SK-N-SH (cell line): Measurements from ENCODE around the gene GALNT18. TPM values are rescaled to one million over a fixed set of nuclear protein-coding genes. Genes with fewer than 3 reads are reported as not detected.

Source experiments
- CTCF ChIA-PET: fragments of 300-600, 350-600 bp; formaldehyde crosslinking; extraction: SDS; loops from one replicate; lab custom pipeline; 2021; lab: Yijun Ruan, JAX
- POLR2A ChIA-PET: fragments of 350-600 bp; sonication (Branson Sonifier 250); formaldehyde crosslinking; extraction: SDS; loops from one replicate; lab custom pipeline; 2020; ENCODE audit warnings: antibody characterized with exemption, inconsistent platforms; lab: Yijun Ruan, JAX
- DNase-seq: peaks from one replicate; pipeline ENCODE4 v3.0.0; 2012
- H2AFZ ChIP-seq: fragments of 200-600 bp; sonication (generic); 2 replicates; pipeline ENCODE4 v1.8.1; 2016; ENCODE audit warnings: antibody characterized with exemption, mild to moderate bottlenecking, low read depth
- H3F3A ChIP-seq: fragments of 200-600 bp; sonication (generic); replicated peaks from 2 replicates; pipeline ENCODE3; 2016; ENCODE audit warnings: antibody characterized with exemption, mild to moderate bottlenecking; ENCODE audit not compliant: insufficient read depth
- H3K27ac ChIP-seq, 2 experiments: fragments of 200-500 bp in 1 of 2; fragments of 200-600 bp in 1 of 2; sonication (Bioruptor generic) in 1 of 2; sonication (generic), shearing (Covaris generic) in 1 of 2; 2 replicates each; pipeline versions ENCODE4 v1.5.1 to v1.6.1; 2014 to 2016; ENCODE audit warnings: low read depth in 2 of 2, inconsistent platforms in 1 of 2, low read length in 1 of 2, mild to moderate bottlenecking in 1 of 2, mixed read lengths in 1 of 2
- H3K27me3 ChIP-seq: fragments of 200-600 bp; sonication (generic), shearing (Covaris generic); 2 replicates; pipeline ENCODE4 v1.6.1; 2016; ENCODE audit warnings: mixed run types; ENCODE audit not compliant: insufficient read depth
- H3K36me3 ChIP-seq, 2 experiments: fragments of 200-500 bp in 1 of 2; fragments of 200-600 bp in 1 of 2; sonication (Bioruptor generic) in 1 of 2; sonication (generic) in 1 of 2; replicated peaks in 1 of 2; 2 replicates each; pipeline versions ENCODE3 to v1.5.1; 2014 to 2016; ENCODE audit warnings: low read length in 1 of 2, mild to moderate bottlenecking in 1 of 2; ENCODE audit not compliant: insufficient read depth in 2 of 2, control insufficient read depth in 1 of 2
- H3K4me1 ChIP-seq, 2 experiments: fragments of 200-500 bp in 1 of 2; fragments of 200-600 bp in 1 of 2; sonication (Bioruptor generic) in 1 of 2; sonication (generic), shearing (Covaris generic) in 1 of 2; 2 replicates each; pipeline versions ENCODE4 v1.5.1 to v1.6.1; 2014 to 2016; ENCODE audit warnings: low read depth in 1 of 2, low read length in 1 of 2, mixed run types in 1 of 2; ENCODE audit not compliant: insufficient read depth in 2 of 2, control insufficient read depth in 1 of 2
- H3K4me2 ChIP-seq: fragments of 200-600 bp; sonication (generic), shearing (Covaris generic); 2 replicates; pipeline ENCODE4 v1.6.1; 2017; ENCODE audit warnings: mixed run types
- H3K4me3 ChIP-seq, 2 experiments: fragments of 200-500 bp in 1 of 2; fragments of 200-600 bp in 1 of 2; sonication (Bioruptor generic) in 1 of 2; sonication (generic), shearing (Covaris generic) in 1 of 2; 2 replicates each; pipeline versions ENCODE4 v1.5.1 to v1.8.1; 2014 to 2016; ENCODE audit warnings: low read depth in 2 of 2, inconsistent platforms in 1 of 2, low read length in 1 of 2, mild to moderate bottlenecking in 1 of 2, mixed read lengths in 1 of 2, moderate library complexity in 1 of 2
- H3K79me2 ChIP-seq: fragments of 200-600 bp; sonication (generic); 2 replicates; pipeline ENCODE4 v1.8.1; 2017; ENCODE audit warnings: mild to moderate bottlenecking; ENCODE audit not compliant: insufficient read depth
- H3K9ac ChIP-seq: fragments of 200-600 bp; sonication (generic); 2 replicates; pipeline ENCODE4 v1.6.1; 2017; ENCODE audit warnings: mixed run types
- H3K9me2 ChIP-seq: fragments of 200-600 bp; sonication (generic); 2 replicates; pipeline ENCODE4 v1.6.1; 2017; ENCODE audit warnings: mixed run types
- H3K9me3 ChIP-seq: fragments of 200-600 bp; sonication (generic); 2 replicates; pipeline ENCODE4 v1.6.1; 2017; ENCODE audit warnings: mixed run types, mild to moderate bottlenecking, moderate library complexity
- H4K20me1 ChIP-seq: fragments of 200-600 bp; sonication (generic); 2 replicates; pipeline ENCODE4 v1.6.1; 2017; ENCODE audit warnings: mild to moderate bottlenecking, mixed run types; ENCODE audit not compliant: insufficient read depth
- CTCF ChIP-seq: fragments of 200-600 bp; sonication (generic); IDR thresholded peaks from 2 replicates; pipeline ENCODE4 v1.6.1; 2017; ENCODE audit warnings: antibody characterized with exemption, mild to moderate bottlenecking, moderate library complexity
- ELF1 ChIP-seq: IDR thresholded peaks from 2 replicates; pipeline ENCODE4 v1.4.0; 2012
- EP300 ChIP-seq, 2 experiments: IDR thresholded peaks; 2 replicates each; pipeline versions ENCODE4 v1.4.0 to v1.6.1; 2012; ENCODE audit warnings: borderline replicate concordance in 1 of 2, low read depth in 1 of 2, low read length in 1 of 2
- EZH2phosphoT487 ChIP-seq: fragments of 200-600 bp; sonication (generic); IDR thresholded peaks from 2 replicates; pipeline ENCODE4 v1.6.1; 2017; ENCODE audit warnings: low read depth, mixed run types, mild to moderate bottlenecking, antibody characterized with exemption, moderate library complexity, borderline replicate concordance
- FOXJ3 ChIP-seq: sonication (generic); formaldehyde crosslinking; IDR thresholded peaks from 2 replicates; pipeline ENCODE4 v1.5.1; 2020; ENCODE audit warnings: mild to moderate bottlenecking, missing genetic modification reagents
- FOXM1 ChIP-seq: IDR thresholded peaks from 2 replicates; pipeline ENCODE4 v1.4.0; 2012; ENCODE audit warnings: low read depth, mild to moderate bottlenecking
- GABPA ChIP-seq: IDR thresholded peaks from 2 replicates; pipeline ENCODE4 v1.4.0; 2012; ENCODE audit warnings: low read depth, mild to moderate bottlenecking
- JUND ChIP-seq: IDR thresholded peaks from 2 replicates; pipeline ENCODE4 v1.4.0; 2012
- MAX ChIP-seq: IDR thresholded peaks from 2 replicates; pipeline ENCODE4 v1.4.0; 2012; ENCODE audit warnings: low read depth
- MEF2A ChIP-seq: IDR thresholded peaks from 2 replicates; pipeline ENCODE4 v1.4.0; 2012; ENCODE audit warnings: low read depth, borderline replicate concordance
- MXI1 ChIP-seq: IDR thresholded peaks from 2 replicates; pipeline ENCODE4 v1.6.1; 2012; ENCODE audit warnings: mild to moderate bottlenecking, low read depth, low read length, improper control_type of control experiment
- NRF1 ChIP-seq: IDR thresholded peaks from 2 replicates; pipeline ENCODE4 v1.6.1; 2012; ENCODE audit warnings: low read depth, mild to moderate bottlenecking, low read length
- PBX3 ChIP-seq: IDR thresholded peaks from 2 replicates; pipeline ENCODE4; 2012
- POLR2AphosphoS5 ChIP-seq: IDR thresholded peaks from 2 replicates; pipeline ENCODE4 v1.6.1; 2012; ENCODE audit warnings: low read depth, low read length
- RCOR1 ChIP-seq: fragments of 150-350 bp; IDR thresholded peaks from 2 replicates; pipeline ENCODE4 v1.6.1; 2017; ENCODE audit warnings: antibody characterized with exemption, low read length
- RFX5 ChIP-seq: IDR thresholded peaks from 2 replicates; pipeline ENCODE4 v1.6.1; 2012; ENCODE audit warnings: mild to moderate bottlenecking, improper control_type of control experiment, low read length
- SIN3A ChIP-seq: IDR thresholded peaks from 2 replicates; pipeline ENCODE4 v1.6.1; 2012; ENCODE audit warnings: low read depth, mild to moderate bottlenecking, low read length, moderate library complexity, borderline replicate concordance
- USF2 ChIP-seq: fragments of 150-350 bp; IDR thresholded peaks from 2 replicates; pipeline ENCODE4 v1.6.1; 2017; ENCODE audit warnings: antibody characterized with exemption, low read length, low read depth, borderline replicate concordance
- ZBTB33 ChIP-seq: IDR thresholded peaks from 2 replicates; pipeline ENCODE4 v1.4.0; 2012; ENCODE audit warnings: low read depth, borderline replicate concordance
- WGBS: methylation state at CpG from one replicate; pipeline ENCODE4 v1.1.6; 2017; ENCODE audit warnings: low lambda C conversion rate; 5-methylcytosine and 5-hydroxymethylcytosine counted together
- polyA plus RNA-seq, 3 experiments: library from polyadenylated mRNA; depleted of rRNA; stranded (reverse); fragments of >200 nt; gene quantifications; 2 replicates each; pipeline ENCODE4 v1.2.3, GENCODE V29; 2012

The GALNT18 gene
- polyA plus RNA-seq, 1 of the 3 experiments (the other 2 are of a cell fraction): 0.64 TPM

- TF ChIP-seq EP300 (IDR thresholded peaks at IDR 0.05; ENCODE audit: borderline replicate concordance in 1 of 2, low read depth in 1 of 2, low read length in 1 of 2) (peak in 1 of 2 experiments; percentile 52; a peak in 1 of 4 replicates), ELF1 (no peak), FOXM1 (no peak), JUND (no peak), POLR2AphosphoS5 (no peak), SIN3A (no peak), GABPA (no peak), USF2 (no peak), CTCF (no peak), MXI1 (no peak), MAX (no peak)
These were observed 243.4 kb downstream of the GALNT18 start (continued) for GRCh38 chr11:11378184-11378940.

- no peak overlapping the region for H3K27ac ChIP-seq
- no peak overlapping the region for H3K9ac ChIP-seq
- peaks cover 0 to 30% of the 10 kb centered on the region in 2 experiments; a peak in 2 of 4 replicates for H3K4me1 ChIP-seq
- DNase-seq: no peak
- no peak overlapping the region for H2AFZ ChIP-seq
- ChIA-PET CTCF (interaction anchor here (0.8 to 0.9 kb wide), 2 partner anchors 8 to 413 kb away, joined by 3 read pairs; no protein-coding TSS in a partner anchor), POLR2A (no interaction called here)
- TF ChIP-seq MEF2A (no peak), PBX3 (no peak), SIN3A (no peak), EZH2phosphoT487 (no peak), RCOR1 (no peak), ZBTB33 (no peak), EP300 (IDR thresholded peaks at IDR 0.05; ENCODE audit: borderline replicate concordance in 1 of 2, low read depth in 1 of 2, low read length in 1 of 2) (no peak), FOXJ3 (CRISPR knock-in tag) (no peak), GABPA (no peak), NRF1 (no peak), USF2 (no peak), RFX5 (no peak)
- no peaks in the 10 kb centered on the region for H3F3A ChIP-seq
- H3K4me3 ChIP-seq: no peak overlapping the region
- no peaks in the 10 kb centered on the region for H3K9me3 ChIP-seq
- no peaks in the 10 kb centered on the region for H3K9me2 ChIP-seq
- H3K4me2 ChIP-seq: no peak overlapping the region
- 71% methylated on average over 7 of the region's 7 CpGs for WGBS
- H3K79me2 ChIP-seq: no peaks in the 10 kb centered on the region
- H4K20me1 ChIP-seq: no peaks in the 10 kb centered on the region
- no peaks in the 10 kb centered on the region for H3K27me3 ChIP-seq
- no peaks in the 10 kb centered on the region for H3K36me3 ChIP-seq
These were observed 247.3 kb downstream of the GALNT18 start for GRCh38 chr11:11374358-11375148.
